IPS-20b (cell line): ENCODE measurements around the gene PITPNC1.
"Not testable (repeated sequence)": the region's sequence is repeated elsewhere in the genome, so short reads cannot be mapped to it uniquely, and the experiment has no call there.

ENCODE experiments used
- H3K27ac ChIP-seq: one replicate; pipeline ENCODE4 v1.5.1; 2013; ENCODE audit warnings: low read length
- H3K27me3 ChIP-seq: 2 replicates; pipeline ENCODE4 v1.6.1; 2013; ENCODE audit warnings: mild to moderate bottlenecking, low read length, inconsistent platforms; ENCODE audit not compliant: insufficient read depth
- H3K36me3 ChIP-seq: 2 replicates; pipeline ENCODE4 v1.6.1; 2013; ENCODE audit warnings: low read depth, mild to moderate bottlenecking, inconsistent platforms, low read length, moderate library complexity; ENCODE audit not compliant: insufficient read depth
- H3K4me1 ChIP-seq: 2 replicates; pipeline ENCODE4 v1.6.1; 2013; ENCODE audit warnings: mild to moderate bottlenecking, control low read depth, inconsistent platforms, low read length, moderate library complexity; ENCODE audit not compliant: insufficient read depth
- H3K4me3 ChIP-seq: 2 replicates; pipeline ENCODE4 v1.5.1; 2013; ENCODE audit warnings: mild to moderate bottlenecking, low read length, inconsistent platforms
- H3K9ac ChIP-seq: 2 replicates; pipeline ENCODE4 v1.6.1; 2013; ENCODE audit warnings: low read depth, mild to moderate bottlenecking, inconsistent platforms, low read length, moderate library complexity
- H3K9me3 ChIP-seq: 2 replicates; pipeline ENCODE4 v1.6.1; 2013; ENCODE audit warnings: mild to moderate bottlenecking, low read depth, low read length, inconsistent platforms; ENCODE audit not compliant: insufficient read depth

Gene PITPNC1

DNA sequence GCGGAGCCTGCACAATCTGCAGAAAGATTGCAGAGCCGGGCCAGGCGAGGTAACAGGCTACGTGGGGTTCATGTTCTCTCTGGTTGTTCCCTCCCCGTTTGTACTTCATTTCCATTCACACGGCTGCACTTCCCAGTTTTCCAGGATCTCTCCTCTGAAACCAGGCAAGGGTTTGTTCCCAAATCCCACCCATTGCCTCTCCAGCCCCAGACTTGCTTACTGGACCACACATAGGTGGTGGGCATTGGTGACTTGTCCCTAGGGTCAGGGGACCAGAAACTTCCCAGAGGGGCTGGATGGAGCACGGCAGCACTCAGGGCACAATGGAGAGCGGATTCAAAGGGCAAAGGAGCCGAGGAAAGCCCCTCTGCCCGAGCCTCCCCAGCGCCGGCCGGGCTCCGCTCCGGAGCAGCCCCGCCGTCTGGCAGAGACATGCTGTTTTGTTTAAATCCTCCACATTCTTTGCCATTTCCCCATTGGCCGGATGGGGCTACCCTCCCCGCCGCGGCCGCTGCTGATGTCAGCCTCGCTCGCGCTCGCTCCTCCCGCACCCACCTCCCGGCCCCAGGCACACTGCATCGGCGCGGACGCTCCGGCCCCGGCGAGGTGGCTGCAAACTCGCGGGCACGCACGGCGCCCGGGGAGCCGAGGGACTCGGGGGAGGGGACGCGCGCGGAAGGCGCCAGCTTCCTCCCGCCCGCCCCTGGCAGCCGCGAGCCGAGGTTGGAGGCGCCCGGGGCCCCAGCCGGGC is at the start of gene PITPNC1:
Gene PITPNC1 (plus strand): TSS at position 545 of the 751 bp plus-strand sequence.
- H3K9me3 ChIP-seq: no peaks in the 10 kb centered on the region
- peak within 1 kb of the TSS; percentile 90 for H3K9ac ChIP-seq
- H3K4me1 ChIP-seq: peaks cover 7% of the 10 kb centered on the region; the same call in 1 of the 2 replicates
- H3K27ac ChIP-seq: peak within 1 kb of the TSS; percentile 100
- H3K27me3 ChIP-seq: no peaks in the 10 kb centered on the region
- peak within 1 kb of the TSS; percentile 85 for H3K4me3 ChIP-seq
- H3K36me3 ChIP-seq: no peaks in the 10 kb centered on the region

DNA sequence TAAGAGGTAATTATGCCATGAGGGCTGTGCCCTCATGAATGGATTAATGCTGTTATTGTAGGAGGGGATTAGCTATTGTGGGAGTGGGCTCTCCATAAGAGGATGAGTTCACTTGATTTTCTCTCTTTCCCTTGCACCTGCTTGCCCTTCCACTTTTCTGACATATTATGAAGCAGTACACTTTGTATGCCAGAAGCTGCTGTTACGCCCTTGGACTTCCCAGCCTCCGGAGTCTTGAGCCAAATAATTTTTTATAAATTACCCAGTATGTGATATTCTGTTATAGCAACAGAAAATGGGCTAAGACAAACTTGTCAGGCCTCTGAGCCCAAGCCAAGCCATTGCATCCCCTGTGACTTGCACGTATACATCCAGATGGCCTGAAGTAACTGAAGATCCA is 49.1 kb upstream of the PITPNC1 start:
- Histone ChIP-seq H3K9me3 (no peaks in the 10 kb centered on the region), H3K27me3 (no peaks in the 10 kb centered on the region), H3K9ac (no peak overlapping the region), H3K36me3 (no peaks in the 10 kb centered on the region), H3K4me3 (no peak overlapping the region), H3K27ac (no peak overlapping the region), H3K4me1 (no peaks in the 10 kb centered on the region)

DNA sequence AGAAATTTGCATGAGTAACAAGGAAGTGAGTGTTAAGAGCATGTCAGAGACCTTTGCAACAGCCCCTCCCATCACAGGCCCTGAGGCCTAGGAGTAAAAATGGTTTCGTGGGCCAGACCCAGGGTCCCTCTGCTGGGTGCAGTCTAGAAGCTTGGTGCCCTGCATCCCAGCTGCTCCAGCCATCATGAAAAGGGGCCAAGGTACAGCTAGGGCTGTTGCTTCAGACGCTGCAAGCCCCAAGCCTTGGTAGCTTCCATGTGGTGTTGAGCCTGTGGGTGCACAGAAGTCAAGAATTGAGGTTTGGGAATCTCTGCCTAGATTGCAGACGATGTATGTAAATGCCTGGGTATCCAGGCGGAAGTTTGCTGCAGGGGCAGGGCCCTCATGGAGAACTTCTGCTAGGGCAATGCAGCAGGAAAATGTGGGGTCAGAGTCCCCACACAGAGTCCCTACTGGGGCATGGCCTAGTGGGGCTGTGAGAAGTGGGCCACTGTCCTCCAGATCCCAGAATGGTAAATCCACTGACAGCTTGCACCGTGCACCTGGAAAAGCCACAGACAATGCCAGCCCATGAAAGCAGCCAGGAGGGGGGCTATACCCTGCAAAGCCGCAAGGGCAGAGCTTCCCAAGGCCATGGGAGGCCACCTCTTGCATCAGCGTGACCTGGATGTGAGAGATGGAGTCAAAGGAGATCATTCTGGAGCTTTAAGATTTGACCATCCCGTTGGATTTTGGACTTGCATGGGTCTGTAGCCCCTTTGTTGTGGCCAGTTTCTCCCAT is 45.5 kb upstream of the PITPNC1 start:
- not testable (repeated sequence) for H3K27me3 ChIP-seq, H3K9ac ChIP-seq, H3K4me3 ChIP-seq, H3K9me3 ChIP-seq, H3K4me1 ChIP-seq, H3K36me3 ChIP-seq, H3K27ac ChIP-seq

DNA sequence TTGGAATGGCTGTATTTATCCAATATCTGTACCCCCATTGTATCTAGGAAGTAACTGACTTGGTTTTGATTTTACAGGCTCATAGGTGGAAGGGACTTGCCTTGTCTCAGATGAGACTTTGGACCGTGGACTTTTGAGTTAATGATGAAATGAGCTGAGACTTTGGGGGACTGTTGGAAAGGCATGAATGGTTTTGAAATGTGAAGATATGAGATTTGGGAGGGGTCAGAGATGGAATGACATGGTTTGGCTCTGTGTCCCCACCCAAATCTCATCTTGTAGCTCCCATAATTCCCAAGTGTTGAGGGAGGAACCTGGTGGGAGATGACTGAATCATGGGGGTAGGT is 44.9 kb upstream of the PITPNC1 start:
- H3K9me3 ChIP-seq, H3K9ac ChIP-seq, H3K27ac ChIP-seq, H3K4me3 ChIP-seq, H3K4me1 ChIP-seq, H3K36me3 ChIP-seq, H3K27me3 ChIP-seq: not testable (repeated sequence)

DNA sequence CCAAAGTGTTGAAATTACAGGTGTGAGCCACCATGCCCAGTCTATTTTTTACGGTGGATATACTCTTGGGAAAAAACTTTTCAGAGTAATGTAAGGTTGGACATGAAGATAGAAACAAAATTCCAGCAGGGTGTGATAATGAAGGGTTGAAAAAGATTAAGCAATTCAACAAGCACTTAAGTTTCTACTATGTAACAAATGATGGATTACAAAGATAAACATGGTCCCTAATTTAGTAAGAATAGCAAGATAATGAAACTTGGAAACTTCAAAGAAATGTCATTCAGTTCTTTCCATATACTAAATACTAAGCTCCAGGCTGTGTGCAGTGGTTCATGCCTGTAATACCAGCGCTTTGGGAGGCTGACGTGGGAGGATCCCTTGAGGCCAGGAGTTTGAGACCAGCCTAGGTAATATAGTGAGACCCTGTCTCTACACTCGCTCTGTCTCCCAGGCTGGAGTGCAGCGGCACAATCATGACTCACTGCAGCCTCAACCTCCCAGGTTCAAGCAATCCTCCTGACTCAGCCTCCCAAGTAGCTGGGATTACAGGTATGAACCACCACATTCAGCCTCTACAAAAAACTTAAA is 41.7 kb upstream of the PITPNC1 start:
- Histone ChIP-seq H3K27me3 (no peaks in the 10 kb centered on the region), H3K9me3 (no peaks in the 10 kb centered on the region), H3K9ac (no peak overlapping the region), H3K36me3 (peaks cover 10% of the 10 kb centered on the region; the same call in 1 of the 2 replicates), H3K27ac (no peak overlapping the region), H3K4me3 (no peak overlapping the region), H3K4me1 (no peaks in the 10 kb centered on the region)

DNA sequence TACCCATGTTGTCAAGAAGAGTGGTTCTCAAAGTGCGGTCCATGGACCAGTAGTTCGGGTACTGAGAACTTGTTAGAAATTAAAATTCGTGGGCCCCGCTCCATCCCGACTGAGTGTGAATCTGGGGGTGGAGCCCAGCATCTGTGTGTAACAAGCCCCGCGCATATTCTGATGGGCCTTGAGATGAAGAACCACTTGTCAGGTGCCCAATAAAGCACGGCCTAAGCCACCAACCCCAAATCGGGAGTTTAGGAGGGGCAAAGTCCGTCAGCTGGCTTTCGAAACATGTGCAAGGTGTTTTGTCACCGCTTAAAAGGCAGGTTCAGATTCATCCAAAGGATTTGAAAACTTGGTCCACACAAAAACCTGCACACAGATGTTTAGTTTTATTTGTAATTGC is 40.2 kb upstream of the PITPNC1 start:
- H3K4me3 ChIP-seq: no peak overlapping the region
- H3K9ac ChIP-seq: no peak overlapping the region
- no peaks in the 10 kb centered on the region for H3K27me3 ChIP-seq
- H3K27ac ChIP-seq: no peak overlapping the region
- H3K4me1 ChIP-seq: no peaks in the 10 kb centered on the region
- H3K36me3 ChIP-seq: peaks cover 25% of the 10 kb centered on the region
- no peaks in the 10 kb centered on the region for H3K9me3 ChIP-seq

DNA sequence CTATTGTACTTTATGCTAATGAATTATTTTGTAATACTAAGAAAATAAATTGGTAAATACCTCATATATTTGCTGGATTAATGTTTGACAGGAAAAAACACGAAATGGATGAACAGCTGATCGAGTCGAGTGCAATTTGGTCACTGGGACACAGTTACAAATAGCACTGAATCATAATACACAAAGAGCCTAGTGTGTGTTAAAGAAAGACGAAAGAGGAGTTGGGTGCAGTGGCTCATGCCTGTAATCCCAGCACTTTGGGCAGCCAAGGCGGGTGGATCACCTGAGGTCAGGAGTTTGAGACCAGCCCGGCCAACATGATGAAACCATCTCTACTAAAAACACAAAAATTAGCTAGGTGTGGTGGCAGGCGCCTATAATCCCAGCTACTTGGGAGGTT is 38.7 kb upstream of the PITPNC1 start:
- H3K4me3 ChIP-seq, H3K27me3 ChIP-seq, H3K4me1 ChIP-seq, H3K27ac ChIP-seq, H3K9ac ChIP-seq, H3K9me3 ChIP-seq: not testable (repeated sequence)
- peaks cover 40% of the 10 kb centered on the region for H3K36me3 ChIP-seq

DNA sequence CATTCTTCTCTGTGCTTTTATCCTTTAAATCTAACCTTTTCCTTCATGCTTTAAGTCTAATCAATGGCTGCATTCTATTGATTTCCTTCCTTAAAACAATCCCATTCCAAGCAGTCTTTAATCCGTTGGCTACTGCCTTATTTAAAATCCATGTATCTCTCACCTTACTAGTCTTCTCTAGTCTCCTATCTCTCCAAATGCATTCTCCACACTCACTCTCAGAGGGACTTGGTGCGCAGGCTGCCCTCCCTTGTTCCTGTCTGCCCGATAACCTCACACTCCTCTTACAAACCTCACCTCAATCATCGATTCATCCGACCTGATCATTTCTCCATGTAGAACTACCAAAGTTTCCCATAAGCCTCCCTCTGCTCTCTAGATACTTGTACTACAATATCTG is 33.8 kb upstream of the PITPNC1 start:
- Histone ChIP-seq H3K27me3 (no peaks in the 10 kb centered on the region), H3K4me1 (no peaks in the 10 kb centered on the region), H3K27ac (no peak overlapping the region), H3K36me3 (peaks cover 85% of the 10 kb centered on the region), H3K9ac (no peak overlapping the region), H3K9me3 (no peaks in the 10 kb centered on the region), H3K4me3 (no peak overlapping the region)

DNA sequence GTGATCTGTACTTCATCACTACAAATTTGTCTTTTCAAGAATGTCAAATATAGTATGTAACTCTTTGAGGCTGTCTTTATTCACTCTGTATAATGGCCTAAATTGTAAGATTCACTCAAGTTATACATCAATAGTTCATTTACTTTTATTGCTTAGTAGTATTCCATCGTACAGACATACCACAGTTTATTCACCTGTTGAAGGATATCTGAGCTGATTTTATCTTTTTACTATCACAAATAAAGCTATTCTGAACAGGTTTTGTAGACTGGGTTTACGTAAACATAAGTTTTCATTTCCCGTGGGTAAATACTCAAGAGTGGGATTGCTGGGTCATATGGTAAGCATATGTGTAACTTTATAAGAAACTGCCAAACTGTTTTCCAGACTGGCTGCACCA is 29.3 kb upstream of the PITPNC1 start:
- H3K9me3 ChIP-seq: no peaks in the 10 kb centered on the region
- no peaks in the 10 kb centered on the region for H3K4me1 ChIP-seq
- no peak overlapping the region for H3K27ac ChIP-seq
- no peaks in the 10 kb centered on the region for H3K27me3 ChIP-seq
- peaks cover 91% of the 10 kb centered on the region for H3K36me3 ChIP-seq
- no peak overlapping the region for H3K9ac ChIP-seq
- H3K4me3 ChIP-seq: no peak overlapping the region

DNA sequence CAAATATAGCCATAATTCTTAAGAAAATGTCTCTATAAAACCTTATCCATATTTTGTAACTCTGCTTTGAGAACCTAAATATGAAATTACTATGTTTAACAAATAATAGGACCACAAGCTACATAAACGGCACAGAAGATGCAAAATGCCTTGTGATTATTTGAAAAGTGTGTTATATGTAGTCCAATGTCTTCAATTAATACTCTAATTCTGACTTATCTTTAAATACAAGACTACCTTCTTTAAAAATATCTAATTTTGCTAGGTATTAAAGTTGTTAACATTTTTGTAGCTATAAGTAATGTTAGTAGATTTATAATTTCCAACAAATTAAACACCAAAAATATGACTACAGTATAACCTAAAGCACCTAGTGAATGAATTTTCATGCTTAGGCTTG is 27.7 kb upstream of the PITPNC1 start:
- Histone ChIP-seq H3K4me3 (no peak overlapping the region), H3K36me3 (peaks cover 91% of the 10 kb centered on the region), H3K4me1 (peaks cover 4% of the 10 kb centered on the region; the same call in 1 of the 2 replicates), H3K9ac (no peak overlapping the region), H3K27me3 (no peaks in the 10 kb centered on the region), H3K9me3 (no peaks in the 10 kb centered on the region), H3K27ac (no peak overlapping the region)

DNA sequence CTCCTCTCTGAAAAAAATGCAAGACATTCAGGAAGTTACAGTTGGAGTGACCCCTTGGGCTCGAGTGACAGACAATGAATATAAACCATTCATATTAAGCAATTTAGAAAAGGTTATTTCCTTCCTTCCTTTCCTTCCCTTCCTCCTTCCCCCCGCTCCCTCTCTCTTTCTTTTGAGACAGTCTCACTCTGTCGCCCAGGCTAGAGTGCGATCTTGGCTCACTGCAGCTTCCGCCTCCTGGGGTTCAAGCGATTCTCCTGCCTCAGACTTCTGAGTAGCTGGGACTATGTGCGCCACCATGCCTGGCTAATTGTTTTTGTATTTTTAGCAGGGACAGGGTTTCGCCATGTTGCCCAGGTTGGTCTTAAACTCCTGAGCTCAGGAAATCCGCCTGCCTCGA is 23.9 kb upstream of the PITPNC1 start:
- peaks cover 92% of the 10 kb centered on the region for H3K36me3 ChIP-seq
- no peaks in the 10 kb centered on the region for H3K27me3 ChIP-seq
- no peak overlapping the region for H3K9ac ChIP-seq
- H3K9me3 ChIP-seq: no peaks in the 10 kb centered on the region
- no peak overlapping the region for H3K27ac ChIP-seq
- peaks cover 6% of the 10 kb centered on the region; the same call in 1 of the 2 replicates for H3K4me1 ChIP-seq
- H3K4me3 ChIP-seq: no peak overlapping the region
